ENCODE results near the gene TSPAN4.

DNA sequence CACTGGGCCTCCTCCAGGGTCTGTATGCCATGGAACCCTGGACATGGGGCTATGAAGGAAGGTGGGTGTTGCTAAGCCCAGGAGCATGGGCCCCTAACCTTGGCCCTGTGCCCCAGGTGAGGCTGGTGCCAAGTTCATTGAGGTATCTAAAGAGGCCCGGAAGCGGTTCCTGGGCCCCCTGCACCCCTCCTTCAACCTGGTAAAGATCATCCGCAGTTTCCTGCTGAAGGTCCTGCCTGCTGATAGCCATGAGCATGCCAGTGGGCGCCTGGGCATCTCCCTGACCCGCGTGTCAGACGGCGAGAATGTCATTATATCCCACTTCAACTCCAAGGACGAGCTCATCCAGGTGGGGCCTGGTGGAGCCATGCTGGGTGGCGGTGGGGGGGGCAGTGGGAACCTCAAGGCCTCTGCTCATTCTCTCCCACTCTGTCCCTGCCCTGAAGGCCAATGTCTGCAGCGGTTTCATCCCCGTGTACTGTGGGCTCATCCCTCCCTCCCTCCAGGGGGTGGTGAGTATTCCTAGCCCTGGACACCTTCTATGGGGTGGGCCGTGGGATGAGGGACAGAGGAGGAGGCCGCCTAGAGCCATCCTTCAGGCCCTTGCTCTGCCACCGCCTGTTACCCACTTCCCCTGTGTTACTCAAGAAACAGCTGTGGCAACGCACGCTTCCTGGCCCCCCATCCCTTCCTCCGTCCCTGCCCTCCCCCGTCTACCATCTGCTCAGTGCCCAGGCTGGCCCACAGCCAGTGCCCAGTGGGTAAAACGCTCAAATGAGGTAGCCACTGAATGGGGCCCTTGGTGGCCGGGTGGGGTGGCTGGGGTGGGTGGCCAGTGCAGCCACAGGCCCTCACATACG lies 20.9 kb upstream of the TSPAN4 start:
- TF ChIP-seq CTCF (IDR thresholded peaks at IDR 0.05; ENCODE audit: low read depth, low read length): no peak
- no peak for TF ChIP-seq EZH2phosphoT487 (IDR thresholded peaks at IDR 0.05; ENCODE audit: low read depth)
